Right ventricle myocardium inferior (tissue), 1 donor: ENCODE data around the gene SYNPO2L. TPM values are rescaled to one million over a fixed set of nuclear protein-coding genes. Genes with fewer than 3 reads are reported as not detected.
"Not testable (repeated sequence)": the region's sequence is repeated elsewhere in the genome, so short reads cannot be mapped to it uniquely, and the experiment has no call there.

Source experiments
- ATAC-seq: fragments of 200-7000 bp; cut with Tn5 transposase; one replicate; pipeline ENCODE4 v1.9.1; 2020; ENCODE audit warnings: mild to moderate bottlenecking, moderate library complexity
- DNase-seq: peaks from one replicate; pipeline ENCODE4 v3.0.0; 2021; ENCODE audit errors: missing footprints
- intact Hi-C: fragments of 100-400 bp; cut with DNase I; formaldehyde crosslinking; loops from one replicate; pipeline ENCODE4 v1.11.0; 2022
- long read RNA-seq: library from polyadenylated mRNA; unstranded; transcript quantifications from one replicate; pipeline ENCODE4 v2.0.0, GENCODE V29; 2021
- total RNA-seq: library from RNA; stranded (reverse); fragmentation: NEBNext Ultra II Directional; extraction: Animal tissue kit (Norgen Biotek cat#: 25700); gene quantifications from one replicate; pipeline ENCODE4 v1.2.1, GENCODE V29; 2021
- donor health status: DM: no; HTN: yes; CAD: no; lungs with severe emphysema.

SYNPO2L gene
- total RNA-seq: 232 TPM
- long read RNA-seq, full-length matches to known transcripts: 4 of 124 reads
- long read RNA-seq, partial matches to known transcripts: 0 of 124 reads
- long read RNA-seq, other reads (novel, unspliced or antisense): 120 of 124 reads

- no peak for DNase-seq
- ATAC-seq: peak; percentile 81
- intact Hi-C loops: no loop called here
Observed at GRCh38 chr10:73655990-73656298, at the start of gene SYNPO2L. Gene SYNPO2L (minus strand): TSS chr10:73656029. CDS start chr10:73655922, 107 bp downstream.

DNA sequence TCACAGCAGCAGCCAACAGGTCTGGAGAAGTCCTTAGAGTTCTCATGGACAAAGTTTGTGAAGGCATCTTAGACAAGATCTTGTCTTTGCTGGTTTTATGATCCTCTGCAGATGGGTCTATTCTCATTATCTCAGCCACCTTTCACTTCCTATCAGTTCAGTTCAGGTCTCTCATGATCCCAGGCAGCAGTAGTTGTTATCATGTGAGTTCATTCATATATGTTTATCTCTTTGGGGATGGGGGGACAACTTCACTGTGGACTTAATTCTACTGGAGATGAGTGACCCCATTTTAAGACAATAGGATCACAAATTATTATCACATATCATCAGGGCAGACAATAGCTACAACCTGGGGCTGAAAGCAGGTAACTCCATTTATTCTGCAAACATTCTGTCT is 48.1 kb upstream of the SYNPO2L start:
- DNase-seq, intact Hi-C loops, ATAC-seq: not testable (repeated sequence)

GRCh38 chr10:73698819-73699218 is 43.0 kb upstream of the SYNPO2L start:
- intact Hi-C loops, ATAC-seq, DNase-seq: not testable (repeated sequence)

- ATAC-seq, DNase-seq, intact Hi-C loops: not testable (repeated sequence)
Observed at GRCh38 chr10:73697675-73698159, 41.9 kb upstream of the SYNPO2L start, which contains the start of gene AGAP5. Gene AGAP5 (minus strand): TSS chr10:73698109. CDS start chr10:73697755, 354 bp downstream.

DNA sequence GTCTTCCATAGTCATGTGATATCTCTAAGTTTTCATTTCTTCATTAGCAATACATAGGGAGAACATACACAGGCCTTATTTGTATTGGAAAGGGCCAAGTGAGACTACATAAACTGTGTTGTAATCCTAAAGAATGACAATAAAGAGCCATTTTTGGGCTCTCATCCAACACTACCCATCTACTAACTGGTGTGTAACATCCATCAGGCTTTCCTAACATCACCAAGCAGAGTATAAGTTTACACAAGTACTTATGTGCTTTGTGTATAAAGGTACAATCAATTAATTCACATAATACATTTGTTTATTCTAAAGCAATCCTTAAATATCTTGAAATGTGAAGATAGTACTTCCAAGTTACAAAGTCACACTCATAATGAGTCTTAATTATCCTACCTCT is 39.5 kb upstream of the SYNPO2L start:
- ATAC-seq, DNase-seq, intact Hi-C loops: not testable (repeated sequence)

DNA sequence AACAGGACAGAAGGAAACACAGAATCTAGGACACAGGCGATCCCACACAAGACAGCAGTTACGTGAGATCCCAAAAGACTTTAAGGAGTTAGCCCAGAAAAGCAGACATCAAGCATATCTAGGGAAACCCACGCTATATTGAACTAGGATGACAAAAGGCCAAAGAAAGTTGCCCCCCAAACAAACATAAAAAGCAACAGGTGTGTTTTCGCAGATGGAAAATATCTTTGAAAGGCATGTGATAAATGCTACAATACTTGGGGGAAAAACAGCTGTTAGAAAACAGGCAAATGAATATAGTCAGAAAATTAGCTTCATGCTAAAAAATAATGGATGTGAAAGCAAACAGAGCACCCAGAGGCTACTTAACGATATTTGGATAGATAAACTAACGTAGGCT is 34.9 kb upstream of the SYNPO2L start:
- intact Hi-C loops, DNase-seq, ATAC-seq: not testable (repeated sequence)

DNA sequence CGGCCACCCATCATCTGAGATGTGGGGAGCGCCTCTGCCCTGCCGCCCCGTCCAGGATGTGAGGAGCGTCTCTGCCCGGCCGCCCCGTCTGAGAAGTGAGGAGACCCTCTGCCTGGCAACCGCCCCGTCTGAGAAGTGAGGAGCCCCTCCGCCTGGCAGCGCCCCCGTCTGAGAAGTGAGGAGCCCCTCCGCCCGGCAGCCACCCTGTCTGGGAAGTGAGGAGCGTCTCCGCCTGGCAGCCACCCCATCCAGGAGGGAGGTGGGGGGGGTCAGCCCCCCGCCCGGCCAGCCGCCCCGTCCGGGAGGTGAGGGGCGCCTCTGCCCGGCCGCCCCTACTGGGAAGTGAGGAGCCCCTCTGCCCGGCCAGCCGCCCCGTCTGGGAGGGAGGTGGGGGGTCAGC is 33.8 kb upstream of the SYNPO2L start:
- DNase-seq, ATAC-seq, intact Hi-C loops: not testable (repeated sequence)

- DNase-seq, intact Hi-C loops, ATAC-seq: not testable (repeated sequence)
Observed at GRCh38 chr10:73687641-73688040, 31.8 kb upstream of the SYNPO2L start.

- intact Hi-C loops, DNase-seq, ATAC-seq: not testable (repeated sequence)
Observed at GRCh38 chr10:73674546-73674945, 18.7 kb upstream of the SYNPO2L start.

- not testable (repeated sequence) for ATAC-seq
Observed at GRCh38 chr10:73668378-73668777, 12.5 kb upstream of the SYNPO2L start.

GRCh38 chr10:73666153-73666809 is 10.5 kb upstream of the SYNPO2L start:
- intact Hi-C loops, DNase-seq, ATAC-seq: not testable (repeated sequence)

More at GRCh38 chr10:73668378-73668777, 12.5 kb upstream of the SYNPO2L start:
- DNase-seq, intact Hi-C loops: not testable (repeated sequence)

- intact Hi-C loops, ATAC-seq, DNase-seq: not testable (repeated sequence)
Observed at GRCh38 chr10:73665581-73665980, 9.8 kb upstream of the SYNPO2L start.

GRCh38 chr10:73664156-73665040 is 8.6 kb upstream of the SYNPO2L start:
- DNase-seq, ATAC-seq, intact Hi-C loops: not testable (repeated sequence)

- intact Hi-C loops, DNase-seq, ATAC-seq: not testable (repeated sequence)
Observed at GRCh38 chr10:73663621-73664020, 7.8 kb upstream of the SYNPO2L start.

DNA sequence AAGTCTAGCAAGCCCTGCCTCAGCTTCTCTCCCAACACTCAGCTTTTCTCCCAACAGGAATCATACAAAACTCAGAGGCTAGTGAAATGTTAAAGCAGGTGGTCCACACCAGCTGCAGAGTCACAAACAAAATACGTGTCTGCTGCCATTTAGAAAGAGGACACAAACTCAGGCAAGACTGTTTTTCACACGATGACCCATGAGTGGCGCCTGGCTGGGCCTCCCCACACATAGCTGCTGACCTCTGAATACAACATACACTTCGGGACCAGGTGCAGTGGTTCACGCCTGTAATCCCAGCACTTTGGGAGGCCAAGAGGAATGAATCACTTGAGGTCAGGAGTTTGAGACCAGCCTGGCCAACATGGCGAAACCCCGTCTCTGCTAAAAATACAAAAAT is 6.9 kb upstream of the SYNPO2L start:
- ATAC-seq, DNase-seq, intact Hi-C loops: not testable (repeated sequence)

- no peak for DNase-seq
- no peak for ATAC-seq
- intact Hi-C loops: no loop called here
Observed at GRCh38 chr10:73655257-73655989, 406 bp downstream of the SYNPO2L start.

DNA sequence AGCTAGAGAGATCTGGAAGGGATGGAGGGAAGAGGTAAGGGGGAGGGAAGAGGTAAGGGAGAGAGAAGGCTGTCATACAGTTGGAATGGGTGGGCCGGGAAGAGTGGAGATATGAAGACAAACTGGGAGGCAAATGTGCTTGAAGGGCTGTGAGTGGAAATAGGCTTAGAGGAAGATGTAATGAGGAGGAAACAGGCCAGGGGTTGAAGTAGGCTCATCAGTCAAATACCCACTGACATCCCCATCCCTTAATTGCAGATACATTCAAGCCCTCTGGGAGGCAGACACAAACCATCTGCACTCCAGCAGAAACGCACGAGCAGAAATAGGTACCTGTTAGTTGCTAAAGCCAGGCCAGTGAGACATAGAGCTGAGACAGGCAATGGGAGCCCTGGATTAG is 2.1 kb downstream of the SYNPO2L start:
- ATAC-seq (no peak), DNase-seq (no peak)
- intact Hi-C loops: loop anchor here (5.0 kb wide), 1 partner anchor 64 kb away; no protein-coding TSS in a partner anchor

DNA sequence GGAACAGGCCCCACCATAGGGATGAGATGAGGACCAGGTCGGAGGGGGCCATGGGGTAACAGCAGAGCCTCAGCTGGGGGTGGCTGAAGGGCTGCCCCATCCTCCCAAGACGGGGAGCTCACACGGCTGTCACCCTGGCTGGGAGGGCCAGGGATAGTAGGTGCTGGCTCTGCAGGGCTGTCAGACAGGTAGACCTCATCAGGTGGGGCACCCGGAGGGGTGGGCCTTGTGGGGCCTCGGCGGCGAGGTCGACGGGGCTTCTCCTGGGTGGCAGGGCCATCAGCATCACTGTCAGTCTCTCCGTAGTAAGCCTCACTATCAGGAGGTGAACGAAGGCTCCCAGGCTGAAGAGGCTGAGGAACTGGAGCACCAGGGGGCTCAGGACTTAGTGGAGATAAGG is 2.6 kb downstream of the SYNPO2L start:
- DNase-seq (no peak), ATAC-seq (no peak)
- intact Hi-C loops: loop anchor here (5.0 kb wide), 1 partner anchor 64 kb away; no protein-coding TSS in a partner anchor
